Neutrophil (primary cell): ENCODE data around the gene TRMO.
A peak's percentile ranks its signal among the peaks of the same experiment; 100 is the strongest.
"Not testable (repeated sequence)": the region's sequence is repeated elsewhere in the genome, so short reads cannot be mapped to it uniquely, and the experiment has no call there.

Experiments used
- H3K27ac ChIP-seq: fragments of 200-600 bp; sonication (generic); 2 replicates; pipeline ENCODE4 v1.5.1; 2016; ENCODE audit warnings: mild to moderate bottlenecking, moderate library complexity
- H3K27me3 ChIP-seq: fragments of 200-600 bp; sonication (generic); 2 replicates; pipeline ENCODE4 v1.6.0; 2016; ENCODE audit warnings: mild to moderate bottlenecking
- H3K36me3 ChIP-seq: fragments of 200-600 bp; sonication (generic); 2 replicates; pipeline ENCODE4 v1.5.1; 2017
- H3K4me1 ChIP-seq, 2 experiments: fragments of 200-600 bp in 1 of 2; sonication (generic) in 1 of 2; 1 replicate in 1 of 2; 2 replicates in 1 of 2; pipeline versions ENCODE4 v1.5.1 to v1.6.1; 2013 to 2016; ENCODE audit warnings: low read depth in 1 of 2, low read length in 1 of 2, mild to moderate bottlenecking in 1 of 2, moderate library complexity in 1 of 2; ENCODE audit not compliant: control insufficient read depth in 1 of 2, insufficient read depth in 1 of 2
- H3K4me3 ChIP-seq, 2 experiments: fragments of 200-600 bp in 1 of 2; sonication (generic) in 1 of 2; 1 replicate in 1 of 2; 2 replicates in 1 of 2; pipeline ENCODE4 v1.5.1; 2013 to 2016; ENCODE audit warnings: low read depth in 1 of 2, low read length in 1 of 2, mild to moderate bottlenecking in 1 of 2, moderate library complexity in 1 of 2
- H3K9me3 ChIP-seq: fragments of 200-600 bp; sonication (generic); 2 replicates; pipeline ENCODE4 v1.5.1; 2016
- CTCF ChIP-seq: fragments of 200-600 bp; sonication (generic); IDR thresholded peaks from 2 replicates; pipeline ENCODE4 v1.5.1; 2016; ENCODE audit warnings: antibody characterized with exemption

Gene TRMO

GRCh38 chr9:97958812-97959511, 36.7 kb upstream of the TRMO start:
- Histone ChIP-seq H3K36me3 (no peaks in the 10 kb centered on the region), H3K27me3 (no peaks in the 10 kb centered on the region), H3K27ac (no peak overlapping the region), H3K4me3 (no peak overlapping the region), H3K9me3 (no peaks in the 10 kb centered on the region), H3K4me1 (no peaks in the 10 kb centered on the region)
- TF ChIP-seq CTCF: no peak

GRCh38 chr9:97956331-97956730, 34.0 kb upstream of the TRMO start:
- no peaks in the 10 kb centered on the region for H3K4me1 ChIP-seq
- no peak for TF ChIP-seq CTCF
- no peaks in the 10 kb centered on the region for H3K27me3 ChIP-seq
- H3K4me3 ChIP-seq: no peak overlapping the region
- H3K36me3 ChIP-seq: no peaks in the 10 kb centered on the region
- no peaks in the 10 kb centered on the region for H3K9me3 ChIP-seq
- no peak overlapping the region for H3K27ac ChIP-seq

- no peak overlapping the region for H3K4me3 ChIP-seq
These were observed 32.3 kb upstream of the TRMO start for GRCh38 chr9:97954550-97954989.

GRCh38 chr9:97950873-97951272, 28.6 kb upstream of the TRMO start:
- H3K9me3 ChIP-seq, H3K27ac ChIP-seq, H3K4me1 ChIP-seq, H3K4me3 ChIP-seq, H3K36me3 ChIP-seq, H3K27me3 ChIP-seq: not testable (repeated sequence)

More at GRCh38 chr9:97954550-97954989, 32.3 kb upstream of the TRMO start:
- TF ChIP-seq CTCF: peak; percentile 68
- no peaks in the 10 kb centered on the region for H3K27me3 ChIP-seq
- H3K9me3 ChIP-seq: no peaks in the 10 kb centered on the region
- H3K4me1 ChIP-seq: no peaks in the 10 kb centered on the region
- H3K36me3 ChIP-seq: no peaks in the 10 kb centered on the region
- H3K27ac ChIP-seq: no peak overlapping the region

GRCh38 chr9:97947094-97947493, 24.8 kb upstream of the TRMO start:
- H3K36me3 ChIP-seq, H3K9me3 ChIP-seq, H3K27ac ChIP-seq, H3K4me3 ChIP-seq, H3K27me3 ChIP-seq, H3K4me1 ChIP-seq: not testable (repeated sequence)

- H3K4me1 ChIP-seq, H3K27me3 ChIP-seq, H3K36me3 ChIP-seq, H3K9me3 ChIP-seq, H3K27ac ChIP-seq, H3K4me3 ChIP-seq: not testable (repeated sequence)
These were observed 23.2 kb upstream of the TRMO start for GRCh38 chr9:97945470-97945869.

GRCh38 chr9:97944612-97945011, 22.3 kb upstream of the TRMO start:
- Histone ChIP-seq H3K27me3 (peaks cover 7% of the 10 kb centered on the region), H3K27ac (no peak overlapping the region), H3K4me3 (no peak overlapping the region), H3K4me1 (no peaks in the 10 kb centered on the region), H3K36me3 (no peaks in the 10 kb centered on the region), H3K9me3 (no peaks in the 10 kb centered on the region)
- no peak for TF ChIP-seq CTCF
